Measurements from ENCODE around the gene ITGA2. TPM values are rescaled to one million over a fixed set of nuclear protein-coding genes. Genes with fewer than 3 reads are reported as not detected.

The ITGA2 gene
- total RNA-seq, 1 experiment from 2014 or later, result 11.6 TPM

DNA sequence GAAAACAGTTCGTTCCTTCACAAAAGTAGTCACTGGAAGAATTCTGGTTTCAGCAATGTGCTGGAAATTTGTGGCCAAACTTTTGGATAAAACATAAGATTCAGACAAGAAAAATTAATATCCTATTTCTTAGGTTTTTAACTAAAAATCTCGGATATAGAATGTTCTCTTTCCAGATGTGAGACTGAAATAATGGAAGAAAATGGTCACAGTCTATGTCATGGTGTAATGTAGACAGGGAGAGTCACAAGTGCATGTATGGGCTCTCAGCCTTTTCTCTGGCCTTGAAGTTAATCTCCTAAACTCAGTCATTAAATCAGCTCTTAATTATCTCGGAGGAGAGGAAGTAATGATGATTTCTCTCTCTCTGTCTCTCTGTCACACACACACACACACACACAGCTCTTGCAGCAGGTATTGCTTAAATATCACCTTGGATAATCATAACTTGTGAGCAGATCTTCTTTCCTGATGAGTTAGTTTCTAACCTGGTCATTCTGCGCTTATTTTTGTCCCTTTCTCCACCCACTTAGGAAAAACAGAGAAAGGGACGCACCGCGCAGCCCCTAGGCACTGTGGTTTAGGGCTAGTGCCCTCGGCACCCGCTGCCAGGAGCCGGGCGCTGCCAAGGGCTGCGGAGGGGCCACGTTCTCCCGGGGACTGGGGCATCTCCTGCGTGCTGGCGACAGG is 672 bp upstream of the ITGA2 start:
- DNase-seq (ENCODE audit: low spot score), result peak; percentile 54

GRCh38 chr5:52989781-52990527 is 802 bp downstream of the ITGA2 start:
- DNase-seq (ENCODE audit: low spot score), result peak; percentile 79

GRCh38 chr5:52990528-52990925 is 1.4 kb downstream of the ITGA2 start:
- no peak for DNase-seq (ENCODE audit: low spot score)

- no peak for DNase-seq (ENCODE audit: low spot score)
These were observed 4.2 kb downstream of the ITGA2 start for GRCh38 chr5:52993367-52993766.

DNA sequence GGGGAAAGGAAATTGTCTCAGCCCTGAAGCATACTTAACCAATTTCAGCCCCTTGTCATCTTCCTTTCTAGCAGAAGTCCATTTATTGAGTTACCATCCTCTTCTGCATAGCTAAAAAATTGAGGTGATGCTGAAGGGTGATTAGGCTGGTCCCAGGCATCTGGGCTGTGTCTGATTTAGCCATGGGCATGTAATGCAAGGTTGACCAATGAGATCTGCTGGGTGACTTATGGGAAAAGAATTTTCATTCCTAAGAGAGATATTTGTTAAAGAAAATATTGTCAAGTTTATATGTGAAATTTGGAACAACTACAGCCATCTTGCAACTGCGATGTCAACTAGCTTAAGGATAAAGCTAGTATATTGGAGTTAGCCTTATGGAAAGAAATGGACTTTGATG is 5.1 kb downstream of the ITGA2 start:
- no peak for DNase-seq (ENCODE audit: low spot score)

GRCh38 chr5:52995095-52995494 is 5.9 kb downstream of the ITGA2 start:
- DNase-seq (ENCODE audit: low spot score), result no peak

GRCh38 chr5:52995914-52996313 is 6.8 kb downstream of the ITGA2 start:
- no peak for DNase-seq (ENCODE audit: low spot score)

DNA sequence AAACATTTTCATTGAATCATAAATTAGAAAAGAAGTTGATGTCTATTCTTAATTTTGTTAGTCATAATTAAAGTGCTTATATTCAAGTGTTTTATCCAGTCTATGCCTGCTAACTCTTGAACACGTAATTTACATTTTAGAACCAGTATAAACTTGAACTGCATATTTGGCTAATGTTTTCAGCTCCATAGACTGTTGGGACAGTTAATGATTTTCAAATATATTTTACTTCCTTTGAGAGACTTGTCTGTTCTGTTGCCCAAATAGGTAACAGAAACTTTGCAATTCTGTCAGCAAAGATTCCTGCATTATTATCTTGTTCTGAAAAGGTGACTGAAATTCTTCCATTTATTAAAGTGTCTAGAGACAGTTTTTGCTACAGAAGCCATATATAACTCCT is 7.8 kb downstream of the ITGA2 start:
- DNase-seq (ENCODE audit: low spot score), result no peak

DNA sequence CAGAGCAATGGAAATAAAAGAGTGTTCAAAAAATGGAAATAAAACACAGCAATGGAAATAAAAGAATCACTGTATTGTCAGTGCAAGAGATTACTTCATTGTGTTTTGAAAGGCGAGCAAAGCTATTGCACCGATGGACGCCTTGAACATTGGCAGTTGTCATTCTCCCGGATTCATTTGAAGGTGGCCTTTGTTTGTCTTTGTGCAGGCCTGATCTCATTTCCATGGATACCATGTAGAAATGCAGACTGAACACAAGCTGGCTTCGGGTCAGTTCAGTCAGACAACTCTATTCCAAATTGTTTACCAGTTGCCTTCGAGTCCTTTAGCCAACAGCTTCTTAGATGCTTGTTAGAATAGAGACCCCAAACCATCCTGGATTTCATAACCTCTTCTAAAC is 8.3 kb downstream of the ITGA2 start:
- DNase-seq (ENCODE audit: low spot score), result peak; percentile 45

- DNase-seq (ENCODE audit: low spot score), result no peak
These were observed 9.6 kb downstream of the ITGA2 start for GRCh38 chr5:52998552-52999313.

GRCh38 chr5:52999344-52999949 is 10.3 kb downstream of the ITGA2 start:
- DNase-seq (ENCODE audit: low spot score), result no peak

GRCh38 chr5:53001541-53001940 is 12.4 kb downstream of the ITGA2 start:
- no peak for DNase-seq (ENCODE audit: low spot score)

DNA sequence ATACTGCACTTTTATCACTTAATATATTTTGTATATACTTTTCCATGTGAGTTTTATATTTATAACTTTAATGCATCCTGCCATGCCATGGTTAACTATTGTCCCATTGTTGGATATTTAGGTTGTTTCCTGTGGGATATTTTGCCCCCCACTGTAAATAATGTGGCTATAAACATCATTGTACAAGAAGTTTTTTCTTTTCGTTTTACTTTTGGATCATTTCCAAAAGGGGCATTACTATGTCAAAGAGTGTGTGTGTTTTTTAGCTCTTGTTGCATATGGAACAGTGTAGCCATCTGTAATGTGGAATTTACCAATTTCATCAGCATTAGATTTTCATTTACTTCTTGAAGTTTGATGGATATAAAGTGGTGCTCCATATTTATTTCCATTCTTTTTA is 13.3 kb downstream of the ITGA2 start:
- no peak for DNase-seq (ENCODE audit: low spot score)

GRCh38 chr5:53003144-53003543 is 14.0 kb downstream of the ITGA2 start:
- DNase-seq (ENCODE audit: low spot score), result no peak

- DNase-seq (ENCODE audit: low spot score), result no peak
These were observed 18.0 kb downstream of the ITGA2 start for GRCh38 chr5:53006911-53007890.

GRCh38 chr5:53008751-53009150 is 19.6 kb downstream of the ITGA2 start:
- DNase-seq (ENCODE audit: low spot score), result no peak

GRCh38 chr5:53009816-53010215 is 20.7 kb downstream of the ITGA2 start:
- no peak for DNase-seq (ENCODE audit: low spot score)

DNA sequence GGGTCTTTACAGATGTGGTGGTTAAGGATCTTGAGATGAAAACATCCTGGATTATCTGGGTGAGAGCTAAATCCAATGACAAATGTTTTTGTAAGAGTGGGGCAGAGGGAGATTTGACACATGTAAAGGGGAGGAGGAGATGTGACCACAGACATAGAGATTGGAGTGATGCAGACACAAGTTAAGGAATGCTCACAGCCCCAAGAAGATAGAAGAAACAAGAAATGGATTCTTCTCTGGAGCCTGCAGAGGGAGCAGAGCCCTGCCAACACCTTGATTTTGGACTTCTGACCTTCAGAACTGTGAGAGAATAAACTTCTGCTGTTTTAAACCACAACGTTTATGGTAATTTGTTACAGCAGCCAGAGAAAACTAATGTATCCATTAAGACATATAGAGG is 21.7 kb downstream of the ITGA2 start:
- no peak for DNase-seq (ENCODE audit: low spot score)

GRCh38 chr5:53011233-53011632 is 22.1 kb downstream of the ITGA2 start:
- DNase-seq (ENCODE audit: low spot score), result no peak

- DNase-seq (ENCODE audit: low spot score), result no peak
These were observed 24.7 kb downstream of the ITGA2 start for GRCh38 chr5:53013857-53014256.

GRCh38 chr5:53017383-53017782 is 28.2 kb downstream of the ITGA2 start:
- DNase-seq (ENCODE audit: low spot score), result no peak

Data from HT-29 (cell line).